CD4-positive, alpha-beta T cell (primary cell): ENCODE measurements around the gene NACC2. TPM values are rescaled to one million over a fixed set of nuclear protein-coding genes. Genes with fewer than 3 reads are reported as not detected.

Experiments
- ATAC-seq: fragments of 200-7000 bp; cut with Tn5 transposase; one replicate; pipeline ENCODE4 v1.10.0; 2022; ENCODE audit warnings: mild to moderate bottlenecking; ENCODE audit not compliant: poor library complexity
- CTCF ChIA-PET: fragments of 350-600 bp; sonication (Branson Sonifier 250); formaldehyde crosslinking; loops from one replicate; lab custom pipeline; 2021; ENCODE audit warnings: antibody characterized with exemption, inconsistent platforms; lab: Charles Lee
- POLR2A ChIA-PET: fragments of 350-600 bp; sonication (Branson Sonifier 250); formaldehyde crosslinking; loops from one replicate; lab custom pipeline; 2021; ENCODE audit warnings: antibody characterized with exemption, inconsistent platforms; lab: Charles Lee
- DNase-seq, 14 experiments: peaks; one replicate each; pipeline ENCODE4 v3.0.0-alpha.2; 2013 to 2020; ENCODE audit warnings: mixed read lengths in 2 of 14
- H3K27ac ChIP-seq, 2 donors: one replicate each; pipeline versions ENCODE4 v1.5.1 to v1.7.0; 2013; ENCODE audit warnings: low read length in 2 of 2, low read depth in 1 of 2, mild to moderate bottlenecking in 1 of 2
- H3K27me3 ChIP-seq, 2 experiments: 1 replicate in 1 of 2; 2 replicates in 1 of 2; pipeline versions ENCODE4 v1.6.1 to v1.7.0; 2013; ENCODE audit warnings: low read length in 2 of 2, control low read depth in 1 of 2, mild to moderate bottlenecking in 1 of 2, moderate library complexity in 1 of 2; ENCODE audit not compliant: insufficient read depth in 2 of 2, control insufficient read depth in 1 of 2
- H3K36me3 ChIP-seq: one replicate; pipeline ENCODE4 v1.6.1; 2013; ENCODE audit warnings: low read length, control low read depth; ENCODE audit not compliant: insufficient read depth
- H3K4me1 ChIP-seq: one replicate; pipeline ENCODE4 v1.6.1; 2013; ENCODE audit warnings: low read length, control low read depth; ENCODE audit not compliant: insufficient read depth
- H3K4me3 ChIP-seq: one replicate; pipeline ENCODE4 v1.5.1; 2013; ENCODE audit warnings: mild to moderate bottlenecking, low read length, moderate library complexity
- H3K9me3 ChIP-seq, 2 experiments: 1 replicate in 1 of 2; 2 replicates in 1 of 2; pipeline versions ENCODE4 v1.6.1 to v1.7.0; 2013; ENCODE audit warnings: low read length in 2 of 2, mild to moderate bottlenecking in 2 of 2, control low read depth in 1 of 2, moderate library complexity in 1 of 2; ENCODE audit not compliant: control insufficient read depth in 1 of 2, insufficient read depth in 1 of 2
- H3K27ac Mint-ChIP-seq: one replicate; pipeline ENCODE4 v1.8.0; 2020; ENCODE audit warnings: mixed read lengths
- H3K27me3 Mint-ChIP-seq: one replicate; pipeline ENCODE4 v1.8.0; 2021; ENCODE audit warnings: mixed read lengths
- H3K36me3 Mint-ChIP-seq: one replicate; pipeline ENCODE4 v1.8.0; 2021; ENCODE audit warnings: low read depth, mixed read lengths
- H3K4me1 Mint-ChIP-seq: one replicate; pipeline ENCODE4 v1.8.0; 2021; ENCODE audit warnings: low read depth, mixed read lengths
- H3K4me3 Mint-ChIP-seq: one replicate; pipeline ENCODE4 v1.8.0; 2020; ENCODE audit warnings: mild to moderate bottlenecking, mixed read lengths
- H3K9me3 Mint-ChIP-seq: one replicate; pipeline ENCODE4 v1.8.0; 2020; ENCODE audit warnings: mixed read lengths
- CTCF ChIP-seq: fragments of 200-600 bp; IDR thresholded peaks from one replicate; pipeline ENCODE4 v1.8.0; 2022; ENCODE audit warnings: antibody characterized with exemption, mild to moderate bottlenecking
- intact Hi-C, 2 experiments: fragments of 100-400 bp; cut with DNase I in 1 of 2; cut with micrococcal nuclease in 1 of 2; formaldehyde crosslinking; loops; one replicate each; pipeline versions ENCODE4 v1.15.1 to v1.9.0; 2023 to 2025; cut with DNase I, micrococcal nuclease
- total RNA-seq, 174 experiments: library from RNA in 2 of 174; stranded (reverse) in 2 of 174; gene quantifications; one replicate each; pipeline ENCODE4 v1.2.3 and lab custom pipeline; 2021 to 2026

The NACC2 gene
- total RNA-seq, 2 experiments from 2014 or later: 2.1 to 2.7 TPM

GRCh38 chr9:135988493-135988892, 106.6 kb downstream of the NACC2 start:
- no peak for ATAC-seq
- Histone ChIP-seq H3K4me1 (peaks cover 44% of the 10 kb centered on the region), H3K36me3 (no peaks in the 10 kb centered on the region), H3K9me3 (peaks cover 0 to 5% of the 10 kb centered on the region in 2 experiments), H3K4me3 (no peak overlapping the region), H3K27me3 (no peaks in the 10 kb centered on the region), H3K27ac (no peak overlapping the region)
- no peaks in the 10 kb centered on the region for H3K27me3 Mint-ChIP-seq
- TF ChIP-seq CTCF: no peak
- H3K9me3 Mint-ChIP-seq: no peaks in the 10 kb centered on the region
- DNase-seq: no peak
- H3K4me3 Mint-ChIP-seq: no peak overlapping the region
- H3K36me3 Mint-ChIP-seq: no peaks in the 10 kb centered on the region
- H3K4me1 Mint-ChIP-seq: peaks cover 23% of the 10 kb centered on the region
- ChIA-PET POLR2A (no interaction called here), CTCF (no interaction called here)
- no peak overlapping the region for H3K27ac Mint-ChIP-seq
- intact Hi-C loops: no loop called here

GRCh38 chr9:135987838-135988404, 107.2 kb downstream of the NACC2 start:
- Mint-ChIP-seq H3K4me3 (no peak overlapping the region), H3K27ac (no peak overlapping the region), H3K9me3 (no peaks in the 10 kb centered on the region), H3K27me3 (no peaks in the 10 kb centered on the region), H3K36me3 (no peaks in the 10 kb centered on the region), H3K4me1 (peaks cover 23% of the 10 kb centered on the region)
- CTCF ChIA-PET: no interaction called here
- Histone ChIP-seq H3K9me3 (peaks cover 0 to 5% of the 10 kb centered on the region in 2 experiments), H3K27ac (no peak overlapping the region), H3K4me3 (no peak overlapping the region), H3K36me3 (no peaks in the 10 kb centered on the region), H3K4me1 (peaks cover 38% of the 10 kb centered on the region), H3K27me3 (no peaks in the 10 kb centered on the region)
- POLR2A ChIA-PET: no interaction called here
- intact Hi-C loops: no loop called here
- no peak for DNase-seq
- ATAC-seq: no peak
- no peak for TF ChIP-seq CTCF

GRCh38 chr9:135986605-135987004, 108.5 kb downstream of the NACC2 start:
- DNase-seq: no peak
- H3K27ac Mint-ChIP-seq: no peak overlapping the region
- Histone ChIP-seq H3K27ac (no peak overlapping the region), H3K4me1 (peaks cover 25% of the 10 kb centered on the region), H3K4me3 (no peak overlapping the region), H3K9me3 (peaks cover 0 to 5% of the 10 kb centered on the region in 2 experiments), H3K36me3 (no peaks in the 10 kb centered on the region), H3K27me3 (no peaks in the 10 kb centered on the region)
- H3K4me1 Mint-ChIP-seq: peaks cover 13% of the 10 kb centered on the region
- no peaks in the 10 kb centered on the region for H3K36me3 Mint-ChIP-seq
- TF ChIP-seq CTCF: no peak
- ChIA-PET CTCF (no interaction called here), POLR2A (no interaction called here)
- no peak overlapping the region for H3K4me3 Mint-ChIP-seq
- H3K27me3 Mint-ChIP-seq: no peaks in the 10 kb centered on the region
- intact Hi-C loops: no loop called here
- ATAC-seq: no peak
- no peaks in the 10 kb centered on the region for H3K9me3 Mint-ChIP-seq
